Activated T-cell treated with anti-CD3 and anti-CD28 coated beads for 1 hour (primary cell): ENCODE results near the gene GSK3A.

ENCODE experiments used
- DNase-seq: peaks from one replicate; pipeline ENCODE4 v3.0.0-alpha.2; 2020; ENCODE audit warnings: low read depth

The GSK3A gene

DNA sequence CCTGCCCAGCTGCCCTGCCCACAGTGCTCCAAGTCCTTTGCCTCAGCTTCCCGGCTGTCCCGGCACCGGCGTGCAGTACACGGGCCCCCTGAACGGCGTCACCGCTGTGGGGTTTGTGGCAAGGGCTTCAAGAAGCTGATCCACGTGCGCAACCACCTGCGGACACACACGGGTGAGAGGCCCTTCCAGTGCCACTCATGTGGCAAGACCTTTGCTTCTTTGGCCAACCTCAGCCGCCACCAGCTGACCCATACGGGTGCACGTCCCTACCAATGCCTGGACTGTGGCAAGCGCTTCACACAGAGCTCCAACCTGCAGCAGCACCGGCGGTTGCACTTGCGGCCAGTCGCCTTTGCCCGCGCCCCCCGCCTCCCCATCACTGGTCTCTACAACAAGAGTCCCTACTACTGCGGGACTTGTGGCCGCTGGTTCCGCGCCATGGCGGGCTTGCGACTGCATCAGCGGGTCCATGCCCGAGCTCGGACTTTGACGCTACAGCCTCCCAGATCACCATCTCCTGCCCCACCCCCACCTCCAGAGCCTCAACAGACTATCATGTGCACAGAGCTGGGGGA lies 16.6 kb downstream of the GSK3A start:
- no peak for DNase-seq

GRCh38 chr19:42224940-42225717 lies 17.3 kb downstream of the GSK3A start:
- no peak for DNase-seq

DNA sequence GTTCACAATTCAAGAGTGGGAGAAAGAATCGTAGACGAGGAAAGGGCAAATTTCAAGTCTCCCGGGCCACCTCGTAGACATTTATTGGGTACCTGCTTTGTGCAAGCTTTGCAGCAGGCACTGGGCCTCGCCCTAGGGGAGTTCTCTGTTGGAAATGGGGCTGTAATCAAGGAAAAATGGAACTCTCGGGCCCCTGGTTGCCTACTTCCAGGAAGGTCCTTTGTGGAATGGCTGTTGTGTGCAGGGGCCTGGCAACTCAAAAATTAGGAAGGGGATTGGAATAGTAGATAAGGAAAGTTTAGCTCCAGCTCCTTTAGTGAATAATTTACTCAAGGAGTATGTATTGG lies 21.7 kb downstream of the GSK3A start:
- no peak for DNase-seq

DNA sequence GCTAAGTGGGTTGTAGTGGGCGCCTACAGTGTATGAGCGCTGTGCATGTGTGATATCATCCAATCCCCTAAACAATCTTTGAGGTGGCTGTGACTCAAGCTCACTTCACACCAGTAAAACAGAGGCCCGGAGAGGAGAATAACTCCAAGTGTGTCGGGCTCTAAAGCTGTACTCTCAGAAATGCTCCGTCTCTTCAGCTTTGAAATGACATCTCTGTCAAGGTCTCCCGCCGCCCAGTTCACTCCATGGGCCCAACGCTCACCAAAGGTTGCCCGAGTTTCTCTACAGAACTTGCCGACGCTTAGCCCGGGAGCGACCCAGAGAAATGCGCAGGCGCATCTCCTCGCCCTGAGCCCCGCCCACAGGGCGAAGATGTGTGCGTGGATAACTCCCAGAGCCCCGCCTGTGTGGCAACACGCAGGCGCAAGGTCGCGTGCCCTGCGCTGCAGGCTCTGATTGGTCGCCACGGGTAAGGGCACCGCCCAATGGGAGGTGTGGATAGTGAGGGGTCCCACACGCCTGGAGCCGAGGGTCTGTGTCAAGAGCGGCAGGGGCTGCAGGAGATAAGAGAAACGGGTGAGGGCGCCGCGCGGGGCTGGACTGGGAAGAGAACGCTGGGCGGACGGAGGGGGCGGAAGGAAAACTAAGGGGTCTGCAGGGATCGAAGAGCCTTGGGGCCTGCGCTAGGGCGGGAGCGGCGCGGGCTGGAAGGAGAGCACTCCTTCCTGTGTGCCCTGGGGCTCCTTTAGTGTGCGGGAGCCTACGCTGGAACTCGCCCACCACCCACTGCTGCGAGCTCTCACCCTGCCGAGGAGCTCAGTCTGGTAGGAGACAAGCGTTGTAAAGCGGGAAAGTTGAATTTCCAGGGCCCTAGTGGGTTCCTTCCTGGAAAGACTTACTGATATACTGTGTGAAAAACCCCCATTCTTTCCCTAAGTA lies 22.3 kb downstream of the GSK3A start, which contains the start of gene ZNF526:
ZNF526 (plus strand) TSS at position 501 of the 939 bp plus-strand sequence. CDS start 4,092 bp downstream, outside the sequence.
- peak; percentile 95 for DNase-seq

DNA sequence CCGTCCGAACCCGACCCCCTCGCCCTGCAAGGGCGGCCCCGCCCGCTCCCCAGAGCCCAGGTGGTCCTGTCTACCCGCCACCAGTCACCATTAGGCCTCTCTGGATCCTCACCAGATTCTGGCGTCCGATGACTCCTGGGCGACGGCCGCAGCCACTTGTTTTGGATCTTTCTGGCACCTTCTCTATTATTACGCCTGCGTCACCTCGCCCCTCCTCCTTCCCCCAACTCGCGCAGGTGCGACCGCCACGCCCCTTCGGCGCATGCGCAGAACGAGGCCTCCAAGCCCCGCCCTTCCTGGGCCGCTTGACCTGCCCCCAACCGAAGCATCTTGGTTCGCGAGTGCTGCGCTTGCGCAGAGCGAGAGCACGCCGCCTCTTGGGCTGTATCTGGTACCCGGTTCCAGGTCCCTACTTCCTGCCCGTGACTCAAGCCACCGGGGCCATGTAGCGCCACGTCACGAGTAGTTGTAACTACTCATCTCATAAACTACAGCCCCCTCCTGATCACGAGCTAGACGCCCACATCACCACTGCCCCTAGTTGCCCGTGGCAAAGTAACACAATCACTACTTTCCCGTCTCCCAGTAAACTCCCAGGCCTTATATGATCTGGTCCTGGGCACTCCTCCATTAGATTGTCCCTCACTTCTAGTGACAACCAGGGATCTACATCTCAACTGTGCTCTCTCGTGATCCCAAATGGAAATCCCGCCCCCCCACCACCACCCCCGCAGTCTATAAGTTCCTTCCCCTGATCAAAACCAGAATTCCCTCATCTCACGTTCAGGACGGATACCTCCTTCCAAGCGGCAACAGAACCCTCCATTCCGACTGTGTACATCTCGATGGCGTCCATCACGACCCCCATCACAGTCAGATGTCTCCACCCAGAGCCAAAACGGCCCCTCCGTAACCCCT lies 24.6 kb downstream of the GSK3A start, which contains the start of gene DEDD2:
DEDD2 (minus strand) TSS at position 158 of the 918 bp plus-strand sequence. CDS start 670 bp downstream, outside the sequence.
- DNase-seq = peak; percentile 100

- DNase-seq = no peak
Measured at GRCh38 chr19:42216653-42217519, 25.5 kb downstream of the GSK3A start.

DNA sequence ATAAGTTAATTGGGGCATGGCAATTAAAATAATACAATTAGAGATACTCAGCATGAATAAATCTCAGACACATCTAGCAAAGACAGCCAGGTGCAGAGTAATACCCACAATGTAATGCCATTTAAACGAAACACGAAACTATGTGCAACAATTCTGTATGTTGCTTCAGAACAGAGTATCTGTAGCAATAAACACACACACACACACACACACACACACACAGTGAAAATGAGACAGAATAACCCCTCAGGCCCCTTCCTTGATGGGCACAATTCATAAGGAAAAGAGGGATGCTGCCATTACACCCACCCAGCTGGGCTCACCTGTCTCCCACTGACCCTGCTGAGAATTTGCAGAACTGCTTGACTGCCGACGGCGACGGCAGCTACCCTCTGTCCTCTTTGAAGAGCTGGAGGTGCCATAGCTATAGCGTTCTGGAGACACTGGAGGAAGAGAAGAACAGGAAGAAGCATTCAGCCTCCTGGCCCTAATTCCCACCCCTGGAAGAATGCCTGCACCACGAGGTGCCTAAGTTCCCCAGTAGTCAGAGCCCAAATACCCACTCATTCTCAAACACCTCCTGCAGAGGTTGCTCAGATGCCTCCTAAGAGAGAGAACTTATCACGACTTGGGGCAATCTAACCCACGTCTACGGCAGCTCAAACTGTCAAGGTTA lies 27.5 kb downstream of the GSK3A start:
- no peak for DNase-seq

- no peak for DNase-seq
Measured at GRCh38 chr19:42212886-42213285, 29.5 kb downstream of the GSK3A start.

DNA sequence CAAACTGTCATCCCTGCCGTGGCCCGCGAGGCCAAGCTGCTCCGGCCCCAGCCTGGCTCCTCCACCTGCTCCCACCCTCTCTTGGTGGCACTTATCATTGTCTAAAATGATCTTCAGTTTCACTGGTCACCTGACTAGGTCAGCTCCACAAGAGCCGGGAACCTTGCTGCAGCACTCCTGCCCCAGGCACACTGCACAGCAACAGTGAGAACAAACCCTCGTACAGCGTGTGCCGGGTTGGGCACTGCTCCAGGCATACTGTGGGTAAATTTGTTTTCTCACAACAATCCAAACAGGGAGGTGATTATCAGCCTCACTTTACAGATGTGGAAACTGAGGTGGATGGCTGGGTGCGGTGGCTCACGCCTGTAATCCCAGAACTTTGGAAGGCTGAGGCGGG lies 33.8 kb downstream of the GSK3A start:
- no peak for DNase-seq

- no peak for DNase-seq
Measured at GRCh38 chr19:42207767-42208271, 34.6 kb downstream of the GSK3A start.

DNA sequence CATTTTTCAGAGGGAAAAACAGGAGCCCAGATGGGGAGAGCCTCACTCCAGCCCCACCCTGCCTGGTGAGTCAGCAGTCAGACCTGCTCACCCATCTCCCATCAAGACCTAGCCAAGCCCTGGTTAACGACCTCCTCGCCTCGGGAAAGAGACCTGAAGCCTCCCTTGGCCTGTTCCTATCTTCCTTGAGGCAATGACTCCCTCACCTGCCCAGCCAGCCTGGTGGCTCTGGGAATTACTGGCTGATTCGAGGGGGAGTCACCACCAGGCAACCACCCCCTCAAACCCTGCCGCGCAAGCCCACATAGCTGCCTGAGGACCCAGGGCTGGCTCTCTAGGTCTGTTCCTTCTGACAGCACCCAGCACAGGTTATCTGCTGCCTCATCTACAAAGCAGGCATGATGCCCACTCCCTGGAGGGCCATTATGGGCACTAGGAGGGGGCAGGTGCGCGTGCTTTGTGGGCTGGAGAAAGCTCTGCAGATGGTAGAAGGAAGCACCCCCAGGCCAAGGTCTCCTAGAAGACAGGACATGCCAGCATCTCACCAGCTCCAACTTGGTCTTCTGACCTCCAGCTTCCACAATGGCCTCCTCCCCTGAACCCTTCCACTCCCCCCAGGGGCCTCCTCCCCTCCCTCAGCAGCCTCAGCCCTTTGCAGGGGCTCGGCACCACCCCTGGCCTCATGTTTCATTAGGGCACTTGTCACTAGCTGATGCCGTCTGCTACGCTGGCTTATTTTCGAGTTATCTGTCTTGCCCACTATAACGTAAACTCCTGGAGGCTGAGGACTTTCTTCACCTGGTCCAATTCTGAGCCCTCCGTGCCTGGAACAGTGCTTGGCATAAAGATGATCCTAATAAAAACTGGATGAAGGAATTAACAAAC lies 35.3 kb downstream of the GSK3A start:
- DNase-seq = no peak

- no peak for DNase-seq
Measured at GRCh38 chr19:42204664-42205063, 37.7 kb downstream of the GSK3A start.

DNA sequence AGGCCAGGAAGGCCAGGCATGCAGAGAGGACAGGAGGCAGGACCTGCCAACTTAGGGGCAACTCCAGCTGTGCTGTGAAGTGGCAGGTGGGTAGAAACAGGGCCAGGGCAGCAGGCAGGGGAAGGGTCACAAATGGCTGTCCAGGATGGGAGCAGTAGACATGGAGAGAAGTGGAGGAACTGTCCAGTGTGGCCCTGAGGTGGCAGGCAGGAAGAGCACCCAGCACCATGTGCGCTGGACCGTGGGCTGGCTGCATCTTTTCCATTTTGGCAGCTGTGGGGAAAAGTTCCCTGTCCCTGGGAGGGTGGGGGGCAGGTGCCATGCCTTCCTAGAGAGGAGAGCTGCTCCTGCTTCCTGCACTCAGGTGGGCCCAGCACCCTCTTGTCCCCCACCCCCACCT lies 38.7 kb downstream of the GSK3A start:
- DNase-seq = no peak

DNA sequence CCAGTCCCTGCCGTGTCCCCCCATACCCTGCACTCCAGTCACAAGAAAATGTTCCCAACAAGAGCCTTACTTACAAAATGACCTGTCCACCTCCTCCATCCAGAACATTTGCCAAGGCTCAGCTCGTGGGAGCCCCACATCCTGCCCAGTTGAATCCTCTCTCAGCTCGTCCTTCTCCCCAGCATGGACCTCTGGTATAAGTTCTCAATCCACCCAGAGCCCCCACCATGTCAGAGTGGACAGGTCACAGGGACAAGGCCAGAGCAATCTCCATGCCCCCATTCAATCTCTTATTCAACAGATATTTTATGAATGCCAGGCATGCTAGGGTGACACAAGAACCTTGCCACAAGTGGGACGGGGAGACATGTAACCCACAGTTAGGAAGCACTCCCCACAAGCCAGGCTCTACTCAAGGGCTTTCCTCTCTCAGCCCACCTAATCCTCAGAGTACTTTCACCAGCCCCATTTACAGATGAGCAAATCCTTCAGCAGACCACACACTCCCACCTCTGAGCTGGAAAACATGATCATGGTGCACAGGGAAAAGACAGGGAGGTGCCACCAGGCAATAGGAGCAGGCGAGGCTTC lies 40.0 kb downstream of the GSK3A start:
- no peak for DNase-seq

GRCh38 chr19:42201489-42202289 lies 40.7 kb downstream of the GSK3A start:
- no peak for DNase-seq

- no peak for DNase-seq
Measured at GRCh38 chr19:42200116-42200715, 42.2 kb downstream of the GSK3A start.
